ENCODE results near the gene LCE2A. TPM values are rescaled to one million over a fixed set of nuclear protein-coding genes. Genes with fewer than 3 reads are reported as not detected.

The LCE2A gene
- total and polyA plus RNA-seq, 2 of the 8 experiments (the other 6 are each of a cell fraction or from before 2014, with no cell fraction given), result not detected

DNA sequence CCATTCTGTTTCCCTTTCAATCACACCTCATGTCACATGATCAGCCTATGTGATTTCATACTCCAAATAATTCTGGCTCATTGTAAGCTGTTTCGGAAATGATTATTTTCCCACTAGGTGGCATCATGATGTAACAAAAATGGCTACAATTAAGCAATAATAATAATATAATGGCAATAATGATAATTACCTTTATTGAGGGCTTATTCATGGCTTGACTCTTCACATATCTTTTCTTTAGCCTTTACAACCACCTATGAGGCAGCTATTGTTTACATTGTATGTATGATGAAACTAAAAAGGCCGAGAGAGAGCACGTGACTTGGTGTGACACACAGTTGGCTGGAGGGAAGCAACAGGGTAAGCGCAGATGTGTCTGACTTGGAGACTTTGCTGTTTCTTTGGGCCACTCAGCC, 47.2 kb downstream of the LCE2A start (continued):
- TF ChIP-seq, protein P1, sequence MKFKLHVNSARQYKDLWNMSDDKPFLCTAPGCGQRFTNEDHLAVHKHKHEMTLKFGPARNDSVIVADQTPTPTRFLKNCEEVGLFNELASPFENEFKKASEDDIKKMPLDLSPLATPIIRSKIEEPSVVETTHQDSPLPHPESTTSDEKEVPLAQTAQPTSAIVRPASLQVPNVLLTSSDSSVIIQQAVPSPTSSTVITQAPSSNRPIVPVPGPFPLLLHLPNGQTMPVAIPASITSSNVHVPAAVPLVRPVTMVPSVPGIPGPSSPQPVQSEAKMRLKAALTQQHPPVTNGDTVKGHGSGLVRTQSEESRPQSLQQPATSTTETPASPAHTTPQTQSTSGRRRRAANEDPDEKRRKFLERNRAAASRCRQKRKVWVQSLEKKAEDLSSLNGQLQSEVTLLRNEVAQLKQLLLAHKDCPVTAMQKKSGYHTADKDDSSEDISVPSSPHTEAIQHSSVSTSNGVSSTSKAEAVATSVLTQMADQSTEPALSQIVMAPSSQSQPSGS (IDR thresholded peaks at IDR 0.05; ENCODE audit: low read length), result no peak
- TF ChIP-seq YY1 (IDR thresholded peaks at IDR 0.05; ENCODE audit: low read depth, low read length), result no peak
- no peak for TF ChIP-seq KDM5A (IDR thresholded peaks at IDR 0.05; ENCODE audit: low read length)
- TF ChIP-seq CBX8 (IDR thresholded peaks at IDR 0.05; ENCODE audit: borderline replicate concordance, low read depth, low read length), result no peak
- no peak for TF ChIP-seq SAP30 (IDR thresholded peaks at IDR 0.05; ENCODE audit: insufficient read depth, insufficient replicate concordance, low read length)
- TF ChIP-seq JUN (IDR thresholded peaks at IDR 0.05; ENCODE audit: low read depth, low read length), result no peak

Measured in H1 (cell line).